A549 (cell line): Measurements from ENCODE around the gene OPCML.

Experiments used
- BHLHE40 ChIP-seq: IDR thresholded peaks from 2 replicates; pipeline ENCODE4 v1.6.1; 2012; ENCODE audit warnings: low read depth, low read length, inconsistent platforms
- CBX8 ChIP-seq: fragments of 200-600 bp; sonication (generic); IDR thresholded peaks from 2 replicates; pipeline ENCODE4 v1.6.1; 2016
- POLR2A ChIP-seq: IDR thresholded peaks from 2 replicates; pipeline ENCODE4 v1.6.1; 2012; ENCODE audit warnings: mild to moderate bottlenecking, low read length
- RAD21 ChIP-seq, 2 experiments: fragments of >200 bp in 1 of 2; sonication (Bioruptor Twin) in 1 of 2; formaldehyde crosslinking in 1 of 2; IDR thresholded peaks in 1 of 2; conservative IDR thresholded peaks in 1 of 2; 2 replicates in 1 of 2; 3 replicates in 1 of 2; pipeline ENCODE4 v1.6.1; 2012 to 2018; ENCODE audit warnings: inconsistent platforms in 1 of 2
- RCOR1 ChIP-seq: fragments of 150-350 bp; IDR thresholded peaks from 2 replicates; pipeline ENCODE4 v1.6.1; 2014; ENCODE audit warnings: antibody characterized with exemption, low read length, low read depth
- SREBF2 ChIP-seq: fragments of 450-650 bp; IDR thresholded peaks from 2 replicates; pipeline ENCODE4 v1.6.1; 2014; ENCODE audit warnings: mild to moderate bottlenecking, moderate library complexity
- TF ChIP-seq, protein P1 (sequence below): fragments of >200 bp; sonication (Bioruptor Twin); formaldehyde crosslinking; IDR thresholded peaks from 3 replicates; pipeline ENCODE4 v1.5.1; 2016
- TF ChIP-seq, protein P2 (sequence below): fragments of >200 bp; sonication (Bioruptor Twin); formaldehyde crosslinking; IDR thresholded peaks from 2 replicates; pipeline ENCODE4 v1.6.1; 2016

DNA sequence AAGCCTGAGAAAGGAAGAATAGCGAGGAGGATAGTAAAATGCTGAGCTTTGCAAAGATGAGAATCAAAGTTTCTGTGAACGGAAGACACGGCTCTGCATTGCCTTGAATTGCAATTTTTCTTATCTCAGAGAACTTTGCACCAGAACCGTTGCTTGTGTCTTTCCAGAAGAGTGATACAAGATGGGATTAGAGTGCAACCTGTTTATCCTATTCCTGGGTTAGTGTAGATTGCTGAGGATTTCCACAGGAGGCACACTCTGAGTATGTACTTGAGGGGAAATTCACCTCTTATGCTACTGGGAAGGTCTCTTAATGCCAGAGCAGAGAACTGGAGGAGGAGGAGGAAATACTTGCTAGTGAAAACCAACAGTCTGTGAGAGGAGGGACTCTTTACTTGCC is 377.5 kb downstream of the OPCML start:
- TF ChIP-seq RCOR1 (no peak), BHLHE40 (no peak), CBX8 (no peak), POLR2A (no peak), RAD21 (conservative IDR thresholded peaks at IDR 0.05 in 1 of 2, IDR thresholded peaks at IDR 0.05 in 1 of 2) (no peak), SREBF2 (no peak)
- TF ChIP-seq, protein P1, sequence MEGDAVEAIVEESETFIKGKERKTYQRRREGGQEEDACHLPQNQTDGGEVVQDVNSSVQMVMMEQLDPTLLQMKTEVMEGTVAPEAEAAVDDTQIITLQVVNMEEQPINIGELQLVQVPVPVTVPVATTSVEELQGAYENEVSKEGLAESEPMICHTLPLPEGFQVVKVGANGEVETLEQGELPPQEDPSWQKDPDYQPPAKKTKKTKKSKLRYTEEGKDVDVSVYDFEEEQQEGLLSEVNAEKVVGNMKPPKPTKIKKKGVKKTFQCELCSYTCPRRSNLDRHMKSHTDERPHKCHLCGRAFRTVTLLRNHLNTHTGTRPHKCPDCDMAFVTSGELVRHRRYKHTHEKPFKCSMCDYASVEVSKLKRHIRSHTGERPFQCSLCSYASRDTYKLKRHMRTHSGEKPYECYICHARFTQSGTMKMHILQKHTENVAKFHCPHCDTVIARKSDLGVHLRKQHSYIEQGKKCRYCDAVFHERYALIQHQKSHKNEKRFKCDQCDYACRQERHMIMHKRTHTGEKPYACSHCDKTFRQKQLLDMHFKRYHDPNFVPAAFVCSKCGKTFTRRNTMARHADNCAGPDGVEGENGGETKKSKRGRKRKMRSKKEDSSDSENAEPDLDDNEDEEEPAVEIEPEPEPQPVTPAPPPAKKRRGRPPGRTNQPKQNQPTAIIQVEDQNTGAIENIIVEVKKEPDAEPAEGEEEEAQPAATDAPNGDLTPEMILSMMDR = no peak
- TF ChIP-seq, protein P2, sequence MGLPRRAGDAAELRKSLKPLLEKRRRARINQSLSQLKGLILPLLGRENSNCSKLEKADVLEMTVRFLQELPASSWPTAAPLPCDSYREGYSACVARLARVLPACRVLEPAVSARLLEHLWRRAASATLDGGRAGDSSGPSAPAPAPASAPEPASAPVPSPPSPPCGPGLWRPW = no peak
